Measurements from ENCODE around the gene HELZ.

Gene HELZ

DNA sequence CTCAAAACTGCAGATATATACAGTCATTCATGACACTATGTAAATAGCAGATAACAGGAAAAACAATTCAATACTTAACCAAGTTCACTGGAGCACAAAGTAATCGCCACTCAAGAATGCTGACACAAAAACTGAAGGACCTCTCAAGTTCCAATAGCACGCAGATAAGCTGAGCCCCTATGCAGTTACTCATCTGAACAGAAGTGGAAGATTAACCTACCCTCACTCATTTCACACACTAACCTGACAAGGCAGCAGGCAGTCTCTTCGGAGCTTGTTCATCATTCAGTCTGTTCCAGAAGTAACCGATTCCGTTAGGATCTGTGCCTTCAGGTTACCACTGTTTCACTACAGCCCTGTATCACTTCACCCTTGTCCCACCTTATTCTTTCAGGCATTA is 6.0 kb downstream of the HELZ start:
- in situ Hi-C loops (cut with MboI; ENCODE audit: low sequenced_read_pairs) = no loop called here

- in situ Hi-C loops (cut with MboI; ENCODE audit: low sequenced_read_pairs) = no loop called here
These were observed 12.6 kb downstream of the HELZ start for GRCh38 chr17:67232441-67232840.

GRCh38 chr17:67229109-67229955 is 15.7 kb downstream of the HELZ start:
- in situ Hi-C loops (cut with MboI; ENCODE audit: low sequenced_read_pairs) = no loop called here

DNA sequence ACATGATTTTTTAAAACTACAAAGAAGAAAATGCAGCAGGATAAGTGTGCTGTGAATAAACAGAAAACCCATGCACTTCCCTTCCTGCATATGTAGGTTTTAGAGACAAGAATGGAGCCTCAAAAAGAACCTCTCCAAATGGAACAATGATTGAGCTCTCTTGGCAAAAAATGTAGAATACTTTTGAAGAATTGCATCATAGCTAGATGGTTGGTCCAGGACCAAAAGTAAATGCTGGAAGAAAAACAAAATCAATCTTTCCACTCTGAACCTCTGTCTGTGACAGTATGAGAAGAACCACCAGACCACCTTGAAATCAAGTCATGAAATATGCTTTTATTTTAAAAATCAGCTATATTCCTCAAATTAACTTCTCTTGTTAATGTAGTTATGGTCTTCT is 17.5 kb downstream of the HELZ start:
- in situ Hi-C loops (cut with MboI; ENCODE audit: low sequenced_read_pairs) = no loop called here

DNA sequence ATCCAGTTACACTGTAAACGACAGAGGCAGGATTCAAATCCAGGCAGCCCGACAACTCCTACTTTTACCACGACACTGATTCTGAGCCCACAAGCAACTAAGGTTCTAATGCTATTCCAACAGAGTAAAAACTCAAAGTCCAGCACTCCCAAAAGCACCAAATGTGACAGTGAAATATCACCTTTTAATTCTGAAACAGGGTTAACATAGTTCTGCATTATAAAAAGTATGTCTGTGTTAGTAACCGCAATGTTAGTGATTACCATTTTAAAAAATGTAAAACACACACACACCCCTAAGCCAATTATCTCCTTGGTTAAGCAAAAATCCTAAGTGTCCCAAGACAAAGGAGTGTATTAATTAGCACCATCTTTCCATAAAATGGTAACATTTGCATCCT is 19.7 kb downstream of the HELZ start:
- in situ Hi-C loops (cut with MboI; ENCODE audit: low sequenced_read_pairs) = no loop called here

GRCh38 chr17:67224736-67225135 is 20.3 kb downstream of the HELZ start:
- in situ Hi-C loops (cut with MboI; ENCODE audit: low sequenced_read_pairs) = no loop called here

- in situ Hi-C loops (cut with MboI; ENCODE audit: low sequenced_read_pairs) = no loop called here
These were observed 21.1 kb downstream of the HELZ start for GRCh38 chr17:67223924-67224323.

DNA sequence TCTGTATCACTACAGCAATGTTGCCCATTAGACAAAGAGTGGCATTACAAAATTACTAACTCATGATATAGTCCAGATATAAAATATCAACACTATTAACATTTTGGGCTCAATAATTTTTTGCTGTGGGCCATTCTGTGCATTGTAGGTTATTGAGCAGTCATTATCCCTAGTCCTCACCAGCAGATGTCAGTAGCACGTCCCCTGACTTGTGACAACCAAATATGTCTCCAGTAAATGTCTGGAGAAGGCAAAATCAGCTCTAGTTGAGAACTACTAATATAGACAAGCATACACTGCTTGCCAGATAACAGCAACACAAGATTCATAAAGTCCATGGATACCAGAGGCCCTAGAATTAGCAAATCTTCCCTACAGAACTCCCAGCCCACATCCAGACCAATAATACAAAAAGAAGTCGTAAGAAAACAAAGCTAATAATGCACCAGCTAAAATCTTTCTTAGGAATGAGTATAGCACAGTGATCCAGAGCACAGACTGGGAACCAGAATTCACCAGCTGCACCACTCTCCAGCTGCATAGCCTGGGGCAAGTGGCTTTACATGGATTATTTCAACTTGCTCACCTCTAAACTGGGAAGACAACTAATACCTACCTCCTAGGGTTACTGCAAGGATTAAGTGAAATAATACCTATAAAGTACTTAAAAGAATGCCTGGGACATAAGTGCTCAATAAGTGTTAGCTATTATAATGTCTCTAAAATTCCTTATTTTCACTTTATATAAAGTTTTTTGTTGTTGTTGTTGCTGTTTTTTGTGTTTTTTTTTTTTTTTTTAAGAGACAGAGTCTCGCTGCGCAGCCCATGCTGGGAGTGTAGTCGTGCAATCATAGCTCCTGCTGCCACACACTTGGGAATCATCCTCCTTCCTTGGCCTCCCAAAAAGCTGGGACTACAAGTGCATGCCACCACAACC is 23.7 kb downstream of the HELZ start:
- in situ Hi-C loops (cut with MboI; ENCODE audit: low sequenced_read_pairs) = no loop called here

DNA sequence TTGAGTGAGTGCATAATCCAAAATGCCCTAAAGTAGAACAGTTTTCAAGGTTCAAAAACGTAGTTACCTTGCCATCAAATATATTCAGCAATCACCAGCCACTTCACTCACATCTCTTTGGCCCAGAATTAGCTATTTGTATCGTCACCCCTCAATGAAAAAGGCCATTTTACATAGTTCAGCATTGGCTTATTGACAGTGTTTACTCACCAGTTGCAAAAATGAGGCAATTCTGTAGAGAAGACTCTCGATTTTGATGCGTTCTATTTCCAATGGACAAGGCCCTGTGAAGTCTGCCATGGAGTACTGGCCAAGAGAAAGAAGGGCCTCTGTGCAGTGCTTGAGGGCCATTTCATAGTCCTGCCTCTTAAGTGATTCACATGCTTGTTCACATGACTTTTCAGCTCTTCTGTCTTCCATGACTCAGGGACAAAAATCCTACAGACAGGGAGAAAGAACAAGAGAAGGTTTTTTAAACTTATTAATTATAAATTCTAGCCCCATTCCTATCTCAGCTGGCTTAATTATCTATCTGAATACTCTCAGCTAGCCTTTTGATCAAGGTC is 26.5 kb downstream of the HELZ start:
- in situ Hi-C loops (cut with MboI; ENCODE audit: low sequenced_read_pairs) = no loop called here

- in situ Hi-C loops (cut with MboI; ENCODE audit: low sequenced_read_pairs) = no loop called here
These were observed 27.6 kb downstream of the HELZ start for GRCh38 chr17:67217446-67217845.

- in situ Hi-C loops (cut with MboI; ENCODE audit: low sequenced_read_pairs) = no loop called here
These were observed 28.2 kb downstream of the HELZ start for GRCh38 chr17:67216578-67217320.

- in situ Hi-C loops (cut with MboI; ENCODE audit: low sequenced_read_pairs) = no loop called here
These were observed 29.0 kb downstream of the HELZ start for GRCh38 chr17:67215991-67216421.

- in situ Hi-C loops (cut with MboI; ENCODE audit: low sequenced_read_pairs) = no loop called here
These were observed 32.1 kb downstream of the HELZ start for GRCh38 chr17:67212714-67213417.

GRCh38 chr17:67212231-67212630 is 32.8 kb downstream of the HELZ start:
- in situ Hi-C loops (cut with MboI; ENCODE audit: low sequenced_read_pairs) = no loop called here

DNA sequence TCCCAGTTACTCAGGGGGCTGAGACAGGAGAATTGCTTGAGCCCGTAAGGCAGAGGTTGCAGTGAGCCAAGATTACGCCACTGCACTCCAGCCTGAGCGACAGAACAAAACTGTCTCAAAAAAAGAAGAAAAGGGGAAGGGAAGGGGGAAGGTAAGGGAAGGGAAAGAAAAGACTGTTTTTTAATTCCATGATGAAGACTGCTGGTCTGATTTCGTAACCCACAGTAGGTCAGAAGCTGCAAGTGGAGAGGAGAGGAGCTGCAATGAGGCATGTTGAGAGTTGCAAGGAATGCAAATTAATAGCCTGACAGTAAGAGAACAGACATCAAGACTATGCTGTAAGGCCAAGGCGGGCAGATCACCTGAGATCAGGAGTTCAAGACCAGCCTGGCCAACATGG is 33.3 kb downstream of the HELZ start:
- in situ Hi-C loops (cut with MboI; ENCODE audit: low sequenced_read_pairs) = no loop called here

DNA sequence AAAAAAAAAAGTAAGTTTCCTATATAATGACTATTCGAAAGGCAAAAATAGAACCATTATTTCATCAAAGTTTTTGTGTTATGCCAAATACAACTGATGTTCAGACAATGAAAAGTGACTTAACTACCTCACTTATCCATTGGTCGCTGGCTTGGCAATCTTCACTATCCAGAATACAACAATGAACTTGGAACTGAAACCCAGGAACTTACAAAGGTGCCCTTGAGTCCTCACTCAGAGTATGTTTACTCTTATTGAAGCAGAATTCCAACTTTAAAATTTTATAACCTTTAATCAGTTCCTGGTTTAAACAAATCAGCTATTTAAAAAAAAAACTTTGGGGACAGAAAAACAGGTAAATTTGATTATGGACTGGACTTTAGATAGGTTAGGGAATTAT is 34.1 kb downstream of the HELZ start:
- in situ Hi-C loops (cut with MboI; ENCODE audit: low sequenced_read_pairs) = no loop called here

- in situ Hi-C loops (cut with MboI; ENCODE audit: low sequenced_read_pairs) = no loop called here
These were observed 36.8 kb downstream of the HELZ start for GRCh38 chr17:67208232-67208631.

- in situ Hi-C loops (cut with MboI; ENCODE audit: low sequenced_read_pairs) = no loop called here
These were observed 41.2 kb downstream of the HELZ start for GRCh38 chr17:67203818-67204217.

- in situ Hi-C loops (cut with MboI; ENCODE audit: low sequenced_read_pairs) = no loop called here
These were observed 42.5 kb downstream of the HELZ start for GRCh38 chr17:67202503-67202902.

DNA sequence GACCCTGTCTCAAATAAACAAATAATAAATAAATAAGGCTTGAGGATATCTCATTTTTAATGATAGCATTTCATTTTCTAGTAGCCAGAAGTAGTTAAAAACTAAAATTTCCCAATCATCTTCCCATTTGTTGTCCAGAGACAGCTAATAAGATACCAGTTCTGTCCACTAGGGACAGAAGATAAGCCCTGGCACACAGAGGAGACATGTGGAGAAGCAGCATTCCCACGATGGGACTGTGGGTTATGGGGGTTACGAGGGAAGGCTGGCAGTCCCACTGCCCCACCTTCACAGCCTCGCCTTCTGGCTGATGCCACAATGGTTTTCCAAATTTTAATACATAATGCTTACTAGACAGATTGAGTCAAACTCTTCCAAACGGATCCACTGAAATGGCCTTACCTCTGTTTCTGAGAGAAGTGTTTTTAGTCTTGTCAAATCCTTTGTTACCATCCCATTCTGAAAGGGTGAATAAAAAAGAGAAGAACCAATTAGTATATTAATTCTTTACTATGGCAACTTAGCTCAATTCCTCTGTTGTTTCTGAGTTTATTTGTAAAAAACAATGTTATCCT is 44.2 kb downstream of the HELZ start:
- in situ Hi-C loops (cut with MboI; ENCODE audit: low sequenced_read_pairs) = no loop called here
